Prostate gland (tissue), 2 donors: ENCODE measurements around the gene CXCR5.

Experiments used
- POLR2A ChIP-seq: fragments of 450-650 bp; IDR thresholded peaks from one replicate; pipeline ENCODE4 v1.6.1; 2016; ENCODE audit warnings: antibody characterized with exemption, mild to moderate bottlenecking
- TF ChIP-seq, protein P1 (sequence below), 4 experiments: fragments of 200-600 bp in 2 of 4; fragments of 450-650 bp in 2 of 4; sonication (generic) in 2 of 4; IDR thresholded peaks; 1 replicate in 3 of 4; 2 replicates in 1 of 4; pipeline ENCODE4 v1.5.1; 2016 to 2019; ENCODE audit warnings: antibody characterized with exemption in 4 of 4, mild to moderate bottlenecking in 2 of 4, moderate library complexity in 2 of 4

DNA sequence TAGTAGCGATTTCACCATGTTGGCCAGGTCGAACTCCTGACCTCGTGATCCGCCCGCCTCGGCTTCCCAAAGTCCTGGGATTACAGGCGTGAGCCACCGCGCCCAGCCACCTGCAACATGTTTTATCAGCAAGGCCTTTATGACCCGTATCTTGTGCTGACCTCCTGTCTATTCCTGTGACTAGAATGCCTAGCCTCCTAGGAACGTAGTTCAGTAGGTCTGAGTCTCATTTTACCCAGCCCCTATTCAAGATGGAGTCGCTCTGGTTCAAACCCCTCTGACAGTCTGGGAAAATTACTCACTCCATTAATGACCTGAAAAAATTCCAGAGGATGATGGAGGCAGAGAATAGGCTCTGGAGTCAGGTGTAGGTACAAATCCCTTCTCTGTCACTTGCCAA is 30.0 kb upstream of the CXCR5 start:
- TF ChIP-seq POLR2A, result no peak
- TF ChIP-seq, protein P1, sequence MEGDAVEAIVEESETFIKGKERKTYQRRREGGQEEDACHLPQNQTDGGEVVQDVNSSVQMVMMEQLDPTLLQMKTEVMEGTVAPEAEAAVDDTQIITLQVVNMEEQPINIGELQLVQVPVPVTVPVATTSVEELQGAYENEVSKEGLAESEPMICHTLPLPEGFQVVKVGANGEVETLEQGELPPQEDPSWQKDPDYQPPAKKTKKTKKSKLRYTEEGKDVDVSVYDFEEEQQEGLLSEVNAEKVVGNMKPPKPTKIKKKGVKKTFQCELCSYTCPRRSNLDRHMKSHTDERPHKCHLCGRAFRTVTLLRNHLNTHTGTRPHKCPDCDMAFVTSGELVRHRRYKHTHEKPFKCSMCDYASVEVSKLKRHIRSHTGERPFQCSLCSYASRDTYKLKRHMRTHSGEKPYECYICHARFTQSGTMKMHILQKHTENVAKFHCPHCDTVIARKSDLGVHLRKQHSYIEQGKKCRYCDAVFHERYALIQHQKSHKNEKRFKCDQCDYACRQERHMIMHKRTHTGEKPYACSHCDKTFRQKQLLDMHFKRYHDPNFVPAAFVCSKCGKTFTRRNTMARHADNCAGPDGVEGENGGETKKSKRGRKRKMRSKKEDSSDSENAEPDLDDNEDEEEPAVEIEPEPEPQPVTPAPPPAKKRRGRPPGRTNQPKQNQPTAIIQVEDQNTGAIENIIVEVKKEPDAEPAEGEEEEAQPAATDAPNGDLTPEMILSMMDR (IDR thresholded peaks at IDR 0.05), result no peak
